Stimulated activated CD8-positive, alpha-beta memory T cell treated with anti-CD3 and anti-CD28 coated beads, Interleukin-7, amount 100 ng/mL, for 4 hours (primary cell): ENCODE results near the gene TLE5.
"Not testable (repeated sequence)": the region's sequence is repeated elsewhere in the genome, so short reads cannot be mapped to it uniquely, and the experiment has no call there.

Source experiments
- DNase-seq, 2 donors: peaks; one replicate each; pipeline ENCODE4 v3.0.0-alpha.2; 2020; ENCODE audit warnings: low read depth in 2 of 2

Gene TLE5

GRCh38 chr19:3025549-3025886 lies 36.8 kb downstream of the TLE5 start:
- DNase-seq = no peak

DNA sequence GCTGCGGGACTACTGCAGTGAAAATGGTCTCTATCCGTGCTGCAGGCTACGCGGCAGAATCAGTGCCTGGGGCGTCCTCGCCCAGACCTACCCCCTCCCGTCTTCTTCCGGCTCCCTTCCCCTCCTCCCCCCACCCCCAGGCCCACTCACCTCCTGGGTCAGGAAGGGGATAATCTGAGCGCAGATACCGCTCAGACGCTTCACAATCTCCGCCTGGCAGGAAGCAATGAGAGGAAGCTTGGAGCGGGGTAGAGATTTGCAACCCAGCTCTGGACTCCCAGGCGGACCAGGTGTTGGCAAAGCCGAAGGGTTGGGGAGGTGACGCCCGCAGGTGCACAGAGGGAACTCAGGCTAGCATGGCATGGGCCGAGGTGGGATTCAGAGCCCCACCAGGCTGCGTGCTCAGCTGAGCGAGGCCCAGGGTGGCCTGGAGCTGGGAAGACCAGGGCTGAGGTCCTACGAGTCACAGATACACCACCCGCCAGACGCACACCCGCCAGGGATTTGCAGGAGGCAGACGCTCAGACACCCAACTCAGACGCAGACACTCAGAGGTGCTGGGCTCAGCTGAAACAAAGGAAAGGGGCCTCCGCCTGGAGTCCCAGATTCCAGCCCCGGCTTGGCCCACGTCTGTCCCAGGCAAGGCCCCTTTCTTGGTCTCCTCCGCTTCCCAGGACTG lies 37.3 kb downstream of the TLE5 start:
- DNase-seq = no peak

- DNase-seq = no peak
Observed at GRCh38 chr19:3024509-3024869, 37.8 kb downstream of the TLE5 start.

DNA sequence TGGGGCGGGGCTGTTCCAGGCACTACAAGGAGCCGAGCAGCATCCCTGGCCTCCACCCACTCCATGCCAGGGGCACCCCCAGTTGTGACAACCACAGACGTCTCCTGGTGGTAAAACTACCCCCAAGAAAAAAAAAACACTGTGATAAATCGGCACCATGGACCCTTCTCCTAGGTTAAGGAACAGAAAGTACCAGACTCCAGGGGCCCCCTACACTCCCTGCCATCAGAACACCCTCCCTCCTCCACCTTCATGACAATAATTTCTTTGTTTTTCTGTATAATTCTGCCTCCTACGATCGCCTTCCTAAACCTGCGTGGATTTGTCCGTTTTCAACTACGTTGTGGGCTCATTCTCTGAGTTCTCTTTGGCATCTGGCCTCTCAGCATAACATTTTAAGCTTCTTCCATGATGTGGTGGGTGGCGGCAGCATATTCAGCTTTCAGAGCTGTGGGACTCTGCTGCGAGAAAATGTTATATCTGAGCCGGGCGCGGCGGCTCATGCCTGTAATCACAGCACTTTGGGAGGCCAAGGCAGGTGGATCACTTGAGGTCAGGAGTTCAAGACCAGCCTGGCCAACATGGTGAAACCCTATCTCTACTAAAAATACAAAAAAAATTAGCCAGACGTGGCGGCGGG lies 41.9 kb downstream of the TLE5 start:
- DNase-seq = no peak

GRCh38 chr19:3019211-3019854 lies 43.0 kb downstream of the TLE5 start:
- no peak for DNase-seq

DNA sequence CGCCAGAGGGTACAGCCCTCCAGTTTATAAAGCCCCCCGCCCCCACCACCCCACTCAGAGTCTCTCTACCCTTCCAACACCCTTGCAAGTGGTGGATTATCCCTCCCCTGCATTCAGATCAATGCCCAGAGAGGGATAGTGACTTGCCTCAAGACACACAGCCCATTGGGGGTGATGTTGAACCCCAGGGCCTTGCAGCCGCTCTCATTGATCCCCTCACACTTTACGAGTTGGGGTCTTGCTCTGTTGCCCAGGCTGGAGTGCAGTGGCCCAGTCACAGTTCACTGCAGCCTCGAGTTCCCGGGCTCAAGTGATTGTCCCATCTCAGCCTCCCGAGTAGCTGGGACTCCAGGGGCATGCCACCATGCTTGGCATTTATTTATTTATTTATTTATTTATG lies 44.4 kb downstream of the TLE5 start:
- no peak for DNase-seq

DNA sequence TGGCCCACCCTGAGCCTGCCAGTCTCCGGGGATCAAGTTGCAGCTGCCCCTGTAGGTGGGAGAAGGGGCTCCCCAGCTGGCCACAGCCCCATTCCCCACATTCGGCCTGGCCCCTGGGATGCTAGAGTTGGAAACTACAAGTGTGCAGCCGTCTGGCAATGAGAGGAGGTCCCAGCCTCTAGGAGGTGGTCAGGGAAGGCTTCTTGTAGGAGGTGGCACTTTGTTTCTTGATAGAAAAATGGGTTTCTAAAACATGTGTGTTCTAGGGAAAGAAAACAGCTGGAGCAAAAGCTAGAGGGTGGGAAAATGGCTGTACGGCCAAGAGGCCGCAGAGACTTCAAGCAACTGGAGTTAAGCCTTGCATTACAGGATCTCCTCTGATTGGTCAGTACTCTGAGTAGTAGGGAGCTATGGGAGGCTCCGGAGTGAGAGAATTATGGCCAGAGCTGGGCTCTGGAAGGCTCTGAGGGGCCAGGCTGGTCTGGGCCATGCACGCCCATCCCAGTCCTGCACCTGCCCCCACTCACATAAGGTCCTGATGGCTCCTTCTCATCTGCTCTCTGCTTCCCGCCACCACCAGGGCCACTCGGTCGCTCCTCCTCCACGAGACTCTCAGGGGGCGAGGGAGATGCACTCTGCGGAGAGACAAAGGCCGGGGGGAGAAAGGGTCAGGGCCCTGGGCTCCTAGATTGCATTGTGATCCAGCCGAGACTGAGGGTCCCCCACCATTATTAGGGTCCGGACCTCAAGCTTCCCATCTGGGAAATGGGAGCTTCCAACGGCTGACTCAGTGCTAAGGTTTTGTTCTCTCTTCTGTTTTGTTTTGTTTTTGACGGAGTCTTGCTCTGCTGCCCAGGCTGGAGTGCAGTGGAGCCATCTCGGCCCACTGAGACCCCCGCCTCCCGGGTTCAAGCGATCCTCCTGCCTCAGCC lies 46.9 kb downstream of the TLE5 start:
- no peak for DNase-seq

- DNase-seq = no peak
Observed at GRCh38 chr19:3014135-3014534, 48.2 kb downstream of the TLE5 start.

- no peak for DNase-seq
Observed at GRCh38 chr19:3013263-3013725, 49.0 kb downstream of the TLE5 start.

DNA sequence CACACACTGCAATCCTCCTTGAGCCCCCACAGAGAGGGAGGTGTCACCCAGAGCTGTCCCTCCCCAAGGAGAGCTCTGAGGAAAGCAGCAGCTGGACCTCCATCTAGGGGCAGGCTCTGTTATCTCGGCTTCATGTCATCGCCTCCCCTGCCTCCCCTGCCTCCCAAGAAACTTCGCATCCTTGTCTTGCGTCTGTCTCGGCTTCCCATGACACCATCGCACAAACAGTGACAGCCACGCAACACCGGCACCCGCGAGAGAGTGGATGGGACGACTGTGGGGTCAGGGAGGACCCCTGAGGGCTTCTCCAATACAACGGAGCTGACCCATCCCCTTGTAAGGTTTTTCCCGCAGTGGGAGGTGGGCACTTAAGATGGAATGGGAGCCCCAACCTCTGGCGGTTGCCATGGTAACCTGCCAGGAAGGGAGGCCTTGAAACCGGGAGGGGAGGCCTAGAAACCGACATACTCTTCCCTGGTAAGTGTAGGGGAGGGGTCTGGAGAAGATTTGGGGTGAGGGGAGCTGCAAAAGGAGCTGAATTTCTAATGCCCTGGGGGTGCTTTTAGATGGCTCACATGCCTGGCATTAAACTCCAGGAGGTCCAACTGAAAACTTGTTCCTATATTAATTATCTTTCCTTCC lies 49.6 kb downstream of the TLE5 start:
- DNase-seq = no peak

GRCh38 chr19:3012059-3012458 lies 50.2 kb downstream of the TLE5 start:
- DNase-seq = not testable (repeated sequence)

DNA sequence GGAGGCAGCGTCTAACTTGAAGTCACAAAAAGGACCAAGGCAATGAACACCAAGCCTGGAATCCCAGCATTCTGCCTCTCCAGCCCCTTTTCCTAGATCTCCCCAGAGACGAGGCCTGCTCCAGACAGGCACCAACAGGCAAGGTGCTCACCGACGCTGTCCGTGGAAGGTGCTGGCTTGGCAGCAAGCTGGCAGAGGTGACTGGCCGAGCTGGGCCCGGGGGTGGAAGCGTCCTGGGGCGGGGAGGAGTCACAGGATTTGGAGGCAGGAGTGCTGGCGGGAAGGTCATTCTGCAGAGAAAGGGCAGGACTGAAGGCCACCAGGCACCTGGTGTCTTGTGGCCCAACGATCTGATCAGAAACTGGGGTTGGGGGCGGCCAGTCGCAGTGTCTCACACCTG lies 51.4 kb downstream of the TLE5 start:
- DNase-seq = no peak

GRCh38 chr19:3008994-3009393 lies 53.3 kb downstream of the TLE5 start:
- DNase-seq = no peak

GRCh38 chr19:3007975-3008374 lies 54.3 kb downstream of the TLE5 start:
- DNase-seq = no peak

DNA sequence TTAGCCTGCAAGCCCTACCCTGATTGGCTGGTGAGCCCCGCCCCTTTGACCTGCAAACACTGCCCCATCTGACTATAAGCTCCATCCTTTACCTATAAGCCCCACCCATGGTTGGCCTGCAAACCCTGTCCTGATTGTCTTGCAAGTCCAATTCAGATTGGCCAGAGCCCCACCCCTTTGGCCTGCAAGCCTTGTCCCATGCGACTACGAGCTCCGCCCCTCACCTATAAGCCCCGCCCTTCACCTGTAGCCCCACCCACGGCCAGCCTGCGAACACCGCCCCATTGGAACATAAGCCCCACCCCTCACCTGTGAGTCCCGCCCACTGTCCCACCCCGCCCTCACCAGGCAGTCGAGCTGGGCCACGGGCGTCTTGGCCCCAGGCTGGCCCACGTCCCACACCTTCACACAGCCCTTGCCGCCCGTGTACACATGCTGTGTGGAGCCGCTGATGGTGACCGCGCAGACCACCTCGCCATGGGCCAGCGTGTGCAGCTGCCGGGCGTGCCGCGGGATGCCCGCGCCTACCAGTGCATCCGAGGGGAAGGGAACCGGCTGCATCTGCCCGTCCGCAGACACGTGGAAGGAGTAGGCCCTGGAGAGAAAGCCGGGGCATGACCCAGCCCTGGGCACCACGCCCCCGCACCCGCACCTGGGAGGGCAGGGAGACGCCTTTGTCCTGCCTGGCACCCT lies 56.1 kb downstream of the TLE5 start:
- peak in 1 of 2 donors; percentile 2 for DNase-seq

DNA sequence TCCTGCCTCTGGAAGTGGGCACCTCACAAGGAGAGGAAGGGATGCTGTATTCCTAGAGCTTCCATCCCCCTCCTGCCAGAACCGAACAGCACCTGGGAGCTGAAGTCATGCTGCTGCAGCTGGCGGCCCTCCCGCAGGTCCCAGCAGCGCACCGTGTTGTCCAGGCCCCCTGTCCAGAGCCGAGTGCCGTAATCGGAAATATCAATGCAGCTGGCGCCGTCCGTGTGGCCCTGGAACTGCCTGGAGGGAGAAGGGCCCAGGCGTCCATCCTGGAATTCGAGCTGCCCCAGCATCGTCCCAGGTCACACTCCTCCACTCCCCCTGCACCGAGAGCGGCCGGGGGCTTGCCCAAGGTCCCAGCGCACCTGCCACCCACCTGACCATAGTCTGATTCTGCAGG lies 57.0 kb downstream of the TLE5 start:
- DNase-seq = no peak

GRCh38 chr19:3004522-3004921 lies 57.8 kb downstream of the TLE5 start:
- no peak for DNase-seq

- no peak for DNase-seq
Observed at GRCh38 chr19:3003046-3003445, 59.2 kb downstream of the TLE5 start.
